ENCODE data around the gene ST7L.
"Not testable (repeated sequence)": the region's sequence is repeated elsewhere in the genome, so short reads cannot be mapped to it uniquely, and the experiment has no call there.

ST7L gene

DNA sequence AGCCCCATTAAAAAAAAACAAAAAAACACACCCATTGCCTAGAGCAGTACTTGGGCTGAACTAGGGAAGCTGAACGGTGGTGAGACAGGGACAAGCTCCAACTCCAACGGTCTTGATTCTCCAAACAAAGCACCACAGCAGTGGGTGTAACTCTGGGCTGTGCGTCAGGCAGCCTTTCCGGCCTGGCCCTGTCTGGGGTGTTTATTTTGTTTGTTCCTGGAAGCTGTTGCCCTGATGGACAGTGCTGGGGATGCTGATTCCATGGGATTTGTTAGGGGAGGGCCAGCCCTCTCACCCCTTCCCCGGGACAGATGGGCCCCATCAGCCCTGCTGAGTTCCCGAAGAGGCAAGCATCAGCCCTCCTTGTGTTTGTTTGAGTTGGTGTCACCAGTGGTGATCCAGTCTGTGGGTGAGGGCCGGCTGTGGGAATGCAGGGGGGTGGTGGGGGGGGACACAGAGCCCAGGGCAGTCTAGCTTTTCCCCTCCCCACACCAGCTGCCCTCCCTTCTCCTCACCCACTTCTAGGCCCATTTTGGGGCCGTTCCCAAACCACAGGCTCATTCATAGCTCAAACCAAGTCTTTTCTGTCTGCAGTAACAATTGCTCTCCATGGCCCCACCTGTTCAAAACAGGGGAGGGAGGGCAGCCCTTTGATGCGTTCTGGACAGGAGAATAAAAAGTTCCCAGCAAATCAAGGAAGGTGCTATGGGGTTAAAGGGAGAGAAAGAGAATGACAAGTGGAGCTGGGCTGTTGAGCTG, 105.7 kb downstream of the ST7L start:
- no peak for DNase-seq

- no peak for DNase-seq
Measured at GRCh38 chr1:112511897-112512296, 107.0 kb downstream of the ST7L start.

DNA sequence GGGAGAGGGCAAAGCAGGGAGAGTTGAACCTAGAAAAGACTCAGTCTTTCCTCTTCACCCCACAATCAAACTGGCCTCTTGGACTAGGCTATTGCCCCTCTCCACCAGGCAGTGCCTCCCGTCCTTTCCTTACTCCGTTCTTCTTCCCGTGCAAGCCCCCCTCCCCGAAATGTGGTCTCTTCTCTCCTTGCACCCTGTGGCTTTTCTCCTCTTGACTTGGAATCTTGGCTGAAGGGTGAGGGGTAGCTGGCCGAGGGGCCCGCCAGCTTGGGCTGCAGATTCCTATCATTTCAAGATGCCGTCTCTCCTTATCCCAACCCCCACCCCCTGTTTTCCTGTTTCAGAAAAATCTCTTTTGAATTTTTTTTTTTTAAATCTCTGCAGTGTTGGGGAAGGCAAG, 108.6 kb downstream of the ST7L start:
- DNase-seq: no peak

DNA sequence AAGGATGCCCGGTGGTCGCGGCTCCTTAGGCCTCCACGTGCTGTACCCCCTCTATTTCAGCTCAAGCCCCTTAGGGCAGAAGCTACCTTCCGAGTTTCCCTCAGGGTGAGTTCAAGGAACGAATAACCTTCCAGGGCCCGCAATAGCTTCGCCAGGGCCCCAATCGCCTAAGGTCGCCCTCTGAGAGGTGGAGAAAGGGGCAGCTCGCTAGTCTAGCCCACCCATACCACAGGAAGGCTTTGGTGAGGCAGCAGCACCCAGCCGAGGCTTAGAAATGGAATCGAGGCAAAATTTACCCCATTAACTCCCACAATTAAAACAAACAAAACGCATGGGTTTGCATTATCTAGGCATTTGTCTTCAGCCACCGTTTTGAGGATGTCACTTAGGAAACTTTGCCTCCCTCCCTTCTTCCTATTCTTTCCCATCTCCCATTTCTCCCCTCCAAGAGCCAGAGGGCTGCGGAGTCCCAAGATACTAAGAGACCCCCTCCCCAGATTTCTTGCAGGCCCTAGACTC, 109.2 kb downstream of the ST7L start:
- DNase-seq: no peak

- DNase-seq: no peak
Measured at GRCh38 chr1:112509005-112509659, 109.8 kb downstream of the ST7L start.

DNA sequence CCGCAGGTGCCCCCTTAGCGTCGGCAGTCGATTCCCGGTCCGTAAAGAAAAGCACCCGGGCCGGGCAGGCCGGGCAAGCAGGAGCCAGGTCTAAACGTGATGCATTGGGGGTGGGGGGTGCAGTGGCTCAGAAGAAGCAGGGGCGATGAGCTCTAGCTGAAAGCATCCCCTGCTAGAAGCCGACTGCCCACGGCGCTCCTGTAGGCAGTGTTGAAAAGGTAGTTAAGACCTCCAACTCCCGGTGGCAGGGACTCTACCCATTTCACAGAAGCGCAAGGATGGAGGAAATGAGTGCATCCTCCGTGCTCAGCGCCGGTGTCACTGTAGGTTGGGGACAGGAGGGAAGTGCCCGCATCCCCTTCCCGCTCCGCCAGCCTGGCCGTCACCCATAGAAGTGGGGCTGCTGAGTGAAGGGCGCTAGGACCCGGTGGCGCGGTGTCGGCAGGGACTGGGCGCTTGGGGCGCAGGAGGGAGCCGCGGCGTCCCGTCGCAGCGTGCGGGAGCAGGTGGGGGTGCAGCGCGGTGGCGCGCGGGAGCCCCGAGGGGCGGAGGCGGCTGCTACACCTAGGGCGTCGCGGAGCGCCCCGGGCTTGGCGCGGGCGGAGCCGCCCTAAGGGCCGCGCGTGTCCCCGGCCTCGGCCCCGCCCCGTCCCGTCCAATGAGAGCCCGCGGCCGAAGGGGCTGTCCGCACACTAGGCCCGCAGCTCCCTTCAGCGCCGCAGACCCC, 110.5 kb downstream of the ST7L start, which contains the start of gene WNT2B:
TSS of gene WNT2B (plus strand) at position 688 of the 727 bp plus-strand sequence. CDS start 298 bp downstream, outside the sequence.
- DNase-seq: no peak

- no peak for DNase-seq
Measured at GRCh38 chr1:112507921-112508277, 111.0 kb downstream of the ST7L start.

DNA sequence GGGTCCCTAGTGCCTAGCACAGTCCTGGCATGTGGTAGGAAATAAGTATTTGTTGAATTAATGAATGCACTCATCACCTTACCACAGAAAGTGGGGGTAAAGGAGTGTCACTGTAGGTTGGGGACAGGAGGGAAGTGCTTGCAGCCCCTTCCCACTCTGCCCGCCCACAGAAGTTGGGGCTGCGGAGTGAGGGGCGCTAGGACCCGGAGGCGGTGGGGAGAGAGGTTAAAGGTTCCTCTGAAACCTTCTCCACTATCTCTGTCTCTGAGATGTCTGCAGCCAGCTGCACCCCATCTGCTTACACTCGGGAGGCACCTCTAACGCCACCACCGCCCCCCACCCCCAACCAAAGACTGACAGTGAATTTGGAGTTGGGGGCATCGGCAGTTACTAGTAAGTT, 111.6 kb downstream of the ST7L start:
- DNase-seq: no peak

GRCh38 chr1:112506731-112507130, 112.2 kb downstream of the ST7L start:
- DNase-seq: no peak

- no peak for DNase-seq
Measured at GRCh38 chr1:112506306-112506705, 112.6 kb downstream of the ST7L start.

DNA sequence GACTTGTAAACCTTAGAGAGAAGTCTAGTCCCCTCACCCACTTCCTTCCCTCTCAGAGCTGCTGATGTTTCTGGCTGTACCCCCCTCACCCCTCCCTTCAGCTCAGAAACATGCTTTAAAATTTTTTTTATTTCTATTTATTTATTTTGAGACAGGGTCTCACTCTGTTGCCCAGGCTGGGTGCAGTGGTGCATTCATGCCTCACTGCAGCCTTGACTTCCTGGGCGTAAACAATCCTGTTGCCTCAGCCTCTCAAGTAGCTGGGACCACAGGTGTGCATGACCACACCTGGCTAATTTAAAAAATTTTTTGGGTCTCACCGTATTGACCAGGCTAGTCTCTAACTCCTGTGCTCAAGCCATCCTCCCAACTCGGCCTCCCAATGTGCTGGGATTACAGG, 113.1 kb downstream of the ST7L start:
- no peak for DNase-seq

DNA sequence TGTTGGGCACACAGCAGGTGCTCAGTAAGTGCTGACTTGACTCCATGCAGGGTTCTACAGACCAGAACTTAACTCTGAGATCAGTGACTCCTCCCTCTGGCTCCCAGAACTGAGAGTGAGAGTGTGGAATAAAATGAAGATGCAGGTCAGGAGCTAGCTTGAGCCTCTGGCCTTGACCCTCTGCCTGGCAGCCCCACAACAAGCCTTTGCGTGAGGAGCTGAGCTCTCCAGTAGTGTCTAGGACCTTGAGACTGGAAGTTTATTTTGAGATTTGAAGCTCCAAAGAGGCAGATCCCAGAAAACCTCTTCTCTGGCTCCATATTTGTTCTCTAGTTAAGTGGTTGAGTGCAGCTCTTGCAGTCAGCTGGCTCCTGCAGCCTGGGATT, 113.5 kb downstream of the ST7L start:
- no peak for DNase-seq

DNA sequence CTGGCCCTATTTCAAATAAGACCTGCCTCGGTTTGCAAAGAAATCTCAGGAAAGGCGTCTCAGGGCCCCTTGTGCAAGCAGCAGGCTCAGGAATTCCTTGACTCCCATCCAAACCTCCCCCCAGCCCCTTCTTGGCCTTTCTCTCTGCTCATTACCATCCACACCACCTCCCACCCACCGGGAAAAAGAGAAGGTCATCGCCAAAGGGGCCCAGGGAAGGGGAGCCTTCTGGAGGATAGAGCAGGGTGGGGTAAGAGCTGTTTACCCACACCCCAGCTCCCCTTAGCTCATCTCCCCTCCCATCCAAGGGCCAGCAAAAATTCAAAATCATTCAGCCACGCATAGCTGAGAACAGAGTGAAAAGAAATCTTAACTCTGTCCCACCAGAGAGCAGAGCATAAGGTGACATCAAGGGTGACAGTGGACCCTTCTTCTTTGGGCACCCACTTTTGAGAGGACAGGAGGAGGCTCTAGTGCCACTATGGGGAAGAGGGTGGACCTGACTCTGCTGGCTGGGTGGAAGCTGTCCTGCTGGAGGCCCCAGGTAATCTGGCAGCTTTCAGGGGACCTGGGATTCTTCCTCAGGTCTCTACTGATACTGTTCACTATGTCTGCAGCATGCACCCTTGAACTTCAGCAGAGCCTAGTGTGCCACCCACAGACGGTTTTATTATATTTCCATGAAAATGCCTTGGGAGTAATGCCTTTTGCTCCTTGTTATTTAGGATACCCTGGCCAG, 114.1 kb downstream of the ST7L start:
- DNase-seq: no peak

DNA sequence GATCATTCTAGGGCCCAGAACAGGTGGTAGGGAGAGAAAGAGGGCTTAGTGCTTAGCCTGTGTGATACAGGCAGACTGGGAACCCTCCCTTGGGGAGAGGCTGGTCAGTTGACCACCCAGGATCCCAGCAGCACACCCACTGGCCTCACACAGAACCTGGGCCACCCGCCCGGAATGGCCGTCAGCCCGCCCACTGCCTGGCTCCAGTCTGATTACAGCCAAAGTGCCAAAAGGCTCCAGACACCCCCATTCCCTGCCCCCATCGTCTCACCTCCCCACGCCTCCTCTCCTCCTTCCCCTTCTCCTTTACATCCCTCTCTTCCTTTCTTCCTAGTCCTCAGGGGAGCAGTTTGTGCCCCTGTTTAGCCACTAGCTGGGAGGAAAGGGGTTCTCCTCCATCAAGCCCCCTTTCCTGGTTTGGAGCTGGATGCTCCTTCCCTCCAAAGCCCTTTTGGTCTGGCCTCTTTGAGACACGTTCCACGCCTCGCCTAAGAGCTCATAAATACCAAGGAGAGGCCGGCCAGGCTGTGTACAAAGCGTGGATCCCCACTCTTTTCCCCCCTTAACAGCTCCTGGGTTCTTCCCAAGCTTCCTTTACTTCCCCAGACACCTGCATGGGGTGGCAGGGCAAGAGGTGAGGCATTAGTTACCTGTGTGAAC, 114.8 kb downstream of the ST7L start:
- no peak for DNase-seq

DNA sequence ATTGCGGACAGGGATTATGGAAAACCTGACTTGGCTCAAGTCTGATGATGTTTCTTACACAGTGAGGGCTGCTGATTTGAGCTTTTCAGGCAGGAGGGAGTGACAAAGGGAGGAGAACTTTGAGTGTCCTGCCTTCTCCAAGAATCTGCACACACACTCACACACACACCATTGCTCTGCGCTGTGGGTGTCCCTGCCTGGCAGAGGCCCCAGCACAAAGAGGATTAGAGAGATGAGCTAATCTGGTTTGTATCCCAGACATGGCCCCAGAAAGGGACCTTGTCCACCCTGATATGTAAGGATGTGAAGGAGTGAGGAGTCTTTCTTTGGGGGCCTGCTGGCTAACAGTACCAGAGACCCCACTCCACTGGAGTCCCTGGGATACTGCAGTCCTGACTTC, 116.1 kb downstream of the ST7L start:
- peak; percentile 60 for DNase-seq

DNA sequence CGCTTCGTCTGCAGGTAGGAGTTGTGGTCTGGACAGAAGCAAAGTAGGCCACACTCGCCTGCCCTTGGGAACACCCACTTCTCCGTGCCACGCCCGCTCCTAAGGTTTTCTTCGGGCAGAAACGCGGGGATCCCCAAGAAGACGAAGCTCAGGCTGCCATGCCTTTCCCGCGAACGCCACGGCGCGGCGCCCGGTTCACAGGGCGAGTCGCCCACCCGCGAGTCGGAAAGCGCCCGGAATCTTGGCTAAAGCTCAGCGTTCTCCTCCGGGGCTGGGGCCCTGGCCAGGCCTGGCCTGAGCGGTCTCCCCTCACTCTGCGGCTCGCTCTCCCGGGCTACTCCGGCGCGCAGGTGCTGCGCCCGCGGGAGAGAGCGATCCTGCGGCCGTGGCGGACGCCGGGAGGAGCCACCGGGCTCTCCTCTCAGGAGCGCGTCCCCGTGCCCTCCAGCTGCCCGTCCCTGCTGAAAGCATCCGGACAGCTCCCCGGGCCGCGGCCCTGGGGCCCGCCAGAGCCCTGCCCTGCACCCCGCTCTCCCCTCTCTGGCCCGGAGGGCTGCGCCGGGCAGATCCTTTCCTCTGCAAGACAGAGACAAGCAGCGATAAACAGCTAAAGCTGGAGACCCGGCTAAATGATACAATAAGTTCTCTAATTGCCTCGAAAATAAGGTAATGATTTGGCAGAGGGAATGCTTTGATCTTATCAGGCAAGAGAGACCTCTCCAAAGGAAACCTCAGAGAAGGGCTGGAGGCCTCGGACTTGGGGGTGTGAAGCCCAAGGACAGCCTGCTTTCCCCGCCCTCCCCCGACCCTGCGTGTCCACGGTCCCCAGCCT, 116.9 kb downstream of the ST7L start:
- DNase-seq: peak; percentile 72

DNA sequence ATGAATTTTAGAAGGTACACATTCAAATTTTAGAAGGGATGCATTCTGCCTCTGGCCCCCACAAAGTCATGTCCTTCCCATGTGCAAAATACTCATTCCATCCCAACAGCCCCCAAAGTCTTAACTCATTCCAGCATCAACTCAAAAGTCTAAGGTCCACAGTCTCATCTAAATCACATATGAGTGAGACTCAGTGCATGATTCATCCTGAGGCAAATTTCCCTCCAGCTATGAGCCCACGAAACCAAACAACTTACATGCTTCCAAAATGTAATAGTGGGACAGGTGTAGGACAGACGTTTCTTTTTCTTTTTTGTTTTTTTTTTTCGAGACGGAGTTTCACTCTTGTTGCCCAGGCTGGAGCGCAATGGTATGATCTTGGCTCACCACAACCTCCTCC, 122.7 kb downstream of the ST7L start:
- no peak for DNase-seq

DNA sequence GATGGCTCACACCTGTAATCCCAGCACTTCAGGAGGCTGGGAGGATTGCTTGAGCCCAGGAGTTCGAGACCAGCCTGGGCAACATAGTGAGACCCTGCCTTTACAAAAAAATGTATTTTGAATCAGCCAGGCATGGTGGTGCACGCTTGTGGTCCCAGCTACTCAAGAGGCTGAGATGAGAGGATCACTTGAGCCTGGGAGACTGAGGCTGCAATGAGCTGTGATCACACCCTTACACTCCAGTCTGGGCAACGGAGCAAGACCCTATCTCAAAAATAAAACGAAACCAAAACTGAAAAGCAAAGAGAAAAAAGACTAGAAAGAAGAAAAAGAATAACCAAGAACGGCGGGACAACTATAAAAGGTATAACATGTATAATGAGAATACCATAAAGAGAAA, 125.6 kb downstream of the ST7L start:
- no peak for DNase-seq

DNA sequence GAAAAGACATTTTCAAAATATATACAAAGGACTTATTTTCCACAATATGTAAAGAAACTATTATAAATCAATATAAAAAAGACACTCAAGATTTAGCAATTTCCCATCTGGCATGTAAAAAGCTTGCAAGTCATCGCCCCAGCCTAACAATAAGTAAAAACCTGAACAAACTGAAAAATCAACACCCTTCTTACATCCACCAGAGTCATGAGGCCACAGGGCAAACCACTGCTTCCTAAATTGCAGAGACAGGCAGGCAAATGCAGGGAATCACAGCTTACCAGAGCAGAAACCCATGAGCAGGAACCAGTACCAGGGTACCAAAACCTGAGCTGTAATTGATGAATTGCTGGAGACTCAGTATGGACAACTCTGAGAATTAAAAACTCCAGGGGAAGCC, 126.9 kb downstream of the ST7L start:
- no peak for DNase-seq

- no peak for DNase-seq
Measured at GRCh38 chr1:112488141-112488540, 130.8 kb downstream of the ST7L start.

DNA sequence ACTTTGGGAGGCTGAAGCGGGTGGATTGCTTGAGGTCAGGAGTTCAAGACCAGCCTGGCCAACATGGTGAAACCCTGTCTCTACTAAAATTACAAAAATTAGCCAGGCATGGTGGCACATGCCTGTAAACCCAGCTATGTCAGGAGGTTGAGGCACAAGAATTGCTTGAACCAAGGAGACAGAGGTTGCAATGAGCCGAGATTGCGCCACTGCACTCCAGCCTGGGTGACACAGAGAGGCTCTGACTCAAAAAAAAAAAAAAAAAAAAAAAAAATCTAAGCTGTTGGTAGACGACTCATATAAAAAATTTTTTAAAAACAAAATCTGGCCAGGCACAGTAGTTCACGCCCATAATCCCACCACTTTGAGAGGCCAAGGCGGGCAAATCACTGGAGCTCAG, 131.3 kb downstream of the ST7L start:
- not testable (repeated sequence) for DNase-seq

DNA sequence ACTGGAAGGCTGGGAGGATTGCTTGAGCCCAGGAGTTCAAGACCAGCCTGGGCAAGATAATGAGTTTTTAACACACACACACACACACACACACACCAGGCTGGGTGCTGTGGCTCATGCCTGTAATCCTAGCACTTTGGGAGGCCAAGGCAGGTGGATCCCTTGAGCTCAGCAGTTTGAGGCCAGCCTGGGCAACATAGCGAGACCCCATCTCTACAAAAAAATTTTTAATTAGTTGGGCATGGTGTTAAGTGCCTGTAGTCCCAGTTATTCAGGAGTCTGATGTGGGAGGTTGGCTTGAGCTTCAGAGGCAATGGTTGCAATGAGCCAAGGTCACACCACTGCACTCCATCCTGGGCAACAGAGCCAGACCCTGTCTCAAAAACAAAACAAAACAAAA, 132.9 kb downstream of the ST7L start:
- not testable (repeated sequence) for DNase-seq

Measured in fibroblast of skin of right quadriceps (primary cell).